KMS-11 (cell line): ENCODE measurements around the gene RREB1.

ENCODE experiments used
- H2AFZ ChIP-seq: fragments of 200-600 bp; sonication (generic); 2 replicates; pipeline ENCODE4 v1.6.1; 2016; ENCODE audit warnings: antibody characterized with exemption, mixed run types, low read depth
- H3K27ac ChIP-seq: fragments of 200-600 bp; sonication (generic); 2 replicates; pipeline ENCODE4 v1.6.1; 2016; ENCODE audit warnings: mild to moderate bottlenecking, mixed run types
- H3K27me3 ChIP-seq: fragments of 200-600 bp; sonication (generic); 2 replicates; pipeline ENCODE4 v1.6.1; 2017; ENCODE audit warnings: mild to moderate bottlenecking, low read depth, mixed run types, moderate library complexity; ENCODE audit not compliant: insufficient read depth
- H3K36me3 ChIP-seq: fragments of 200-600 bp; sonication (generic); 2 replicates; pipeline ENCODE4 v1.6.1; 2017; ENCODE audit warnings: mild to moderate bottlenecking, mixed run types; ENCODE audit not compliant: insufficient read depth
- H3K4me1 ChIP-seq: fragments of 200-600 bp; sonication (generic); 2 replicates; pipeline ENCODE4 v1.6.1; 2016; ENCODE audit warnings: mild to moderate bottlenecking, low read depth, mixed run types; ENCODE audit not compliant: poor library complexity, severe bottlenecking
- H3K4me2 ChIP-seq: fragments of 200-600 bp; sonication (generic); 2 replicates; pipeline ENCODE4 v1.7.0; 2016; ENCODE audit warnings: mild to moderate bottlenecking, mixed run types
- H3K4me3 ChIP-seq: fragments of 200-600 bp; sonication (generic); IDR thresholded peaks from 2 replicates; pipeline ENCODE4 v1.6.1; 2017; ENCODE audit warnings: low read depth, low read length, mixed read lengths; ENCODE audit not compliant: insufficient read depth
- H3K79me2 ChIP-seq: fragments of 200-600 bp; sonication (generic); 2 replicates; pipeline ENCODE4 v1.6.1; 2016; ENCODE audit warnings: low read depth, mixed run types; ENCODE audit not compliant: insufficient read depth
- H3K9ac ChIP-seq: fragments of 200-600 bp; sonication (generic); 2 replicates; pipeline ENCODE4 v1.6.1; 2016; ENCODE audit warnings: mild to moderate bottlenecking, mixed run types
- H4K20me1 ChIP-seq: fragments of 200-600 bp; sonication (generic); 2 replicates; pipeline ENCODE4 v1.6.1; 2016; ENCODE audit warnings: mild to moderate bottlenecking, mixed run types; ENCODE audit not compliant: insufficient read depth
- TF ChIP-seq, protein P1 (sequence below): fragments of 200-600 bp; sonication (generic); conservative IDR thresholded peaks from 2 replicates; pipeline ENCODE4 v1.6.1; 2017; ENCODE audit warnings: low read depth, mild to moderate bottlenecking, antibody characterized with exemption, low read length, moderate library complexity, mixed read lengths

RREB1 gene

DNA sequence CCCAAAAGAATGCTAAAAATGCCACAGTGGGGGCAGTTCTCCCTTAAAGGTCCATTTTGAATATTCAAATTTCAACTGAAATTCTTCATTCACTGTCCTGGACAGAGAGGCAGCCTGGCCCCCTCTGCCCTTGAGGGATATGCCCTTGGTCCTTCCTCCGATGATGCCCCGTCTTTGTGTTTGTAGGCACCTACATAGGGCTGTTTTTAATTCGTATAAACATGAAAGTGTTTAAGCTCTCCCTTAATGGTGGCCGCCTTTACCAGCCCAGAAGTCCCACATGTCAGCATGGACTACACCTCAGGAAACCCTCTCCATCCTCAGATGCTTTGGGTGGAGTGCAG, 135.0 kb downstream of the RREB1 start:
- no peak overlapping the region for H3K27ac ChIP-seq
- no peaks in the 10 kb centered on the region for H4K20me1 ChIP-seq
- TF ChIP-seq, protein P1, sequence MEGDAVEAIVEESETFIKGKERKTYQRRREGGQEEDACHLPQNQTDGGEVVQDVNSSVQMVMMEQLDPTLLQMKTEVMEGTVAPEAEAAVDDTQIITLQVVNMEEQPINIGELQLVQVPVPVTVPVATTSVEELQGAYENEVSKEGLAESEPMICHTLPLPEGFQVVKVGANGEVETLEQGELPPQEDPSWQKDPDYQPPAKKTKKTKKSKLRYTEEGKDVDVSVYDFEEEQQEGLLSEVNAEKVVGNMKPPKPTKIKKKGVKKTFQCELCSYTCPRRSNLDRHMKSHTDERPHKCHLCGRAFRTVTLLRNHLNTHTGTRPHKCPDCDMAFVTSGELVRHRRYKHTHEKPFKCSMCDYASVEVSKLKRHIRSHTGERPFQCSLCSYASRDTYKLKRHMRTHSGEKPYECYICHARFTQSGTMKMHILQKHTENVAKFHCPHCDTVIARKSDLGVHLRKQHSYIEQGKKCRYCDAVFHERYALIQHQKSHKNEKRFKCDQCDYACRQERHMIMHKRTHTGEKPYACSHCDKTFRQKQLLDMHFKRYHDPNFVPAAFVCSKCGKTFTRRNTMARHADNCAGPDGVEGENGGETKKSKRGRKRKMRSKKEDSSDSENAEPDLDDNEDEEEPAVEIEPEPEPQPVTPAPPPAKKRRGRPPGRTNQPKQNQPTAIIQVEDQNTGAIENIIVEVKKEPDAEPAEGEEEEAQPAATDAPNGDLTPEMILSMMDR = no peak
- peak overlapping the region; percentile 39; the same call in 1 of the 2 replicates for H3K4me2 ChIP-seq
- peaks cover 42% of the 10 kb centered on the region for H3K4me1 ChIP-seq
- no peaks in the 10 kb centered on the region for H3K27me3 ChIP-seq
- H3K4me3 ChIP-seq = no peak overlapping the region
- no peak overlapping the region for H3K9ac ChIP-seq
- no peaks in the 10 kb centered on the region for H3K79me2 ChIP-seq
- no peaks in the 10 kb centered on the region for H3K36me3 ChIP-seq
- H2AFZ ChIP-seq = no peak overlapping the region

DNA sequence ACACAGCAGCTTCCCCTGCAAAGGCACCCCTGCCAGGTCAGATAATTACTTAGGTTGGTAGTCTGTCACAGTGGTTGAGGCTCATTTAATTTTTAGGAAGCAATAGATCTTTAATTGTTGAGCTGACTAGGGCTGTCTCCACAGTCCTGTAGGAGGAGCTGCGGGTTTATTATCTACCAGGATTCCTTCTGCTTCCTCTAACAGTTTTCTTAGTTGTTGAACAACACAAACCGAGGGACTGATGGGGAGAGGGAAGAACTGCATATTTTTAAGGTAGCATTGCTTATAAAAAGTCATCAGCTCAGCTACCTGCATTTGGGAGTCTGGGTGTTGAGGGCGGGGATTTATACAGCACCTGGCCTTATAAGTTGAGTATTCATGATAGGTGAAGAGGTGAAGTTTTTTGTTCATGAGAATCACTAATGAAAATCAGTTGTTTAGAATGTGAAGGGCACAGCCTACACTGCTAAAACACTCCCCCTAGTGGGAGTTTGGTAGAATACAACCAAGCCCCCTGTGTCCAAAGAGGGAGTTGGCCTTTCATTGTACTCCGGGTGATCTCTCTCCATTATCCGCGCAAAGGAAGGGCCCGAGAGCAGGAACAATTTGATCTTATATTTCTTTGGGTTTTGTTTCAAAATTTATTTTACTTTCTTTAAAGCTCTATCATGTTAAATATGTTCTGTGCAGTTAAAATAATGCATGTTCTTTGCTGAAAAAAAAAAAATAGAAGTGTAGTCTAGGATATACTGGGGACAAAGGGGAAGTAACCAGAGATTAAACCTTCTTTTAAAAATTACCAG, 135.6 kb downstream of the RREB1 start:
- no peak overlapping the region for H3K27ac ChIP-seq
- H3K9ac ChIP-seq = no peak overlapping the region
- no peak overlapping the region for H2AFZ ChIP-seq
- H3K4me2 ChIP-seq = peak overlapping the region; percentile 39; the same call in 1 of the 2 replicates
- H4K20me1 ChIP-seq = no peaks in the 10 kb centered on the region
- peaks cover 42% of the 10 kb centered on the region for H3K4me1 ChIP-seq
- no peaks in the 10 kb centered on the region for H3K36me3 ChIP-seq
- TF ChIP-seq, protein P1 = peak; percentile 92
- no peaks in the 10 kb centered on the region for H3K27me3 ChIP-seq
- no peak overlapping the region for H3K4me3 ChIP-seq
- no peaks in the 10 kb centered on the region for H3K79me2 ChIP-seq

DNA sequence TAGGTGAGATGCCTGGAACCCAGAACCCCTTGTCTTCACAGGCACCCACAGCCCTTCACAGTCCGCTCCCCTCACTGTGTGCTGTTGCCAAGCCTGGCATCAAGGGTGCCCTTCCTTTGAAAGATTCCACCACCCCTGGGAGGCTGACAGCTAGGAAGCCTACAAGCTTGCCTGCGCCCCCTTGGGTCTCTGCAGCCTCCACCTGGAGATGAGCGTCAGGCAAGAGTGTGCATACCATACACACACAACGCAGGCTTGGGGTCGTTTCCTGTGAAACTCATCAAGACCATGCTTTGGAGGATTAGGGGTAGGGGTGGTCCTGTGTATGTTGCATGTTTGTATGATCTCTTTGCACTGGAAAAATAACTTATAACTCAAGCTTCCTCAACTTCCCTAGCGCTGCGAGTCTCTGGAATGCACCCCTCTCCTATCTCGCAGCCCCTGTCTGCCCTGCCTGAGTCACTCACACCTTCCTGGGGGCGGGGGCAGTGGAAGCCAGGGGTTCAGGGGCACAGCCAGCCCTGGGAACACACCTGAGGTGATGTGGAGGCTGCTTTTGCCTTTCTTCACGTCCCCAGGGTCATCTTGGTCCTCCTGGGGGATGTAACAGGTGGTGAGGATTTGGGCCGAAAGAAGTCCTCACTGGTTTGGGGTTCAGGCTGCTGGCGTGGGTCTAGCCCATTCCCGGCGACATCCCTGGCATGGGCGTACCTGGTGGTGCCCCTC, 138.1 kb downstream of the RREB1 start:
- no peaks in the 10 kb centered on the region for H3K27me3 ChIP-seq
- H3K4me2 ChIP-seq = no peak overlapping the region
- no peaks in the 10 kb centered on the region for H3K36me3 ChIP-seq
- no peak overlapping the region for H2AFZ ChIP-seq
- H3K79me2 ChIP-seq = no peaks in the 10 kb centered on the region
- H3K4me1 ChIP-seq = peaks cover 30% of the 10 kb centered on the region
- no peaks in the 10 kb centered on the region for H4K20me1 ChIP-seq
- H3K4me3 ChIP-seq = no peak overlapping the region
- no peak overlapping the region for H3K27ac ChIP-seq
- TF ChIP-seq, protein P1 = no peak
- no peak overlapping the region for H3K9ac ChIP-seq

DNA sequence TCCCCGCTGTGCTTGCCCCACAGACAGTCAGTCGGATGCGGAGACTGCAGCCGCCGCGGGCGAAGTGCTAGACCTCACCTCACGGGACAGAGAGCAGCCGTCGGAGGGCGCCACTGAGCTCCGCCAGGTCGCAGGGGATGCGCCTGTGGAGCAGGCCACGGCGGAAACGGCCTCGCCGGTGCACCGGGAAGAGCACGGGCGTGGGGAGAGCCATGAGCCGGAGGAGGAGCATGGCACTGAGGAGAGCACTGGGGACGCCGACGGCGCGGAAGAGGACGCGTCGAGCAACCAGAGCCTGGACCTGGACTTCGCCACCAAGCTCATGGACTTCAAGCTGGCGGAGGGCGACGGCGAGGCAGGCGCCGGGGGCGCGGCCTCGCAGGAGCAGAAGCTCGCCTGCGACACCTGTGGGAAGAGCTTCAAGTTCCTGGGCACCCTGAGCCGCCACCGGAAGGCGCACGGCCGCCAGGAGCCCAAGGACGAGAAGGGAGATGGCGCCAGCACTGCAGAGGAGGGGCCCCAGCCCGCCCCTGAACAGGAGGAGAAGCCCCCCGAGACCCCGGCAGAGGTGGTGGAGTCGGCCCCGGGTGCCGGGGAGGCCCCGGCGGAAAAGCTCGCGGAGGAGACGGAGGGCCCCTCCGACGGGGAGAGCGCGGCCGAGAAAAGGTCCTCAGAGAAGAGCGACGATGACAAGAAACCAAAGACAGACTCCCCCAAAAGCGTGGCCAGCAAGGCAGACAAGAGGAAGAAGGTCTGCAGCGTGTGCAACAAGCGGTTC, 138.8 kb downstream of the RREB1 start:
- Histone ChIP-seq H3K79me2 (no peaks in the 10 kb centered on the region), H2AFZ (no peak overlapping the region), H3K9ac (no peak overlapping the region), H3K27me3 (no peaks in the 10 kb centered on the region), H3K4me2 (no peak overlapping the region), H3K4me3 (no peak overlapping the region), H3K27ac (no peak overlapping the region), H3K36me3 (no peaks in the 10 kb centered on the region), H4K20me1 (no peaks in the 10 kb centered on the region), H3K4me1 (peaks cover 22% of the 10 kb centered on the region)
- TF ChIP-seq, protein P1 = no peak
